Amniotic stem cell (primary cell): ENCODE measurements around the gene MEAK7.

Experiments used
- DNase-seq: peaks from one replicate; lab custom pipeline; 2025; lab: John Stamatoyannopoulos, UW

MEAK7 gene

DNA sequence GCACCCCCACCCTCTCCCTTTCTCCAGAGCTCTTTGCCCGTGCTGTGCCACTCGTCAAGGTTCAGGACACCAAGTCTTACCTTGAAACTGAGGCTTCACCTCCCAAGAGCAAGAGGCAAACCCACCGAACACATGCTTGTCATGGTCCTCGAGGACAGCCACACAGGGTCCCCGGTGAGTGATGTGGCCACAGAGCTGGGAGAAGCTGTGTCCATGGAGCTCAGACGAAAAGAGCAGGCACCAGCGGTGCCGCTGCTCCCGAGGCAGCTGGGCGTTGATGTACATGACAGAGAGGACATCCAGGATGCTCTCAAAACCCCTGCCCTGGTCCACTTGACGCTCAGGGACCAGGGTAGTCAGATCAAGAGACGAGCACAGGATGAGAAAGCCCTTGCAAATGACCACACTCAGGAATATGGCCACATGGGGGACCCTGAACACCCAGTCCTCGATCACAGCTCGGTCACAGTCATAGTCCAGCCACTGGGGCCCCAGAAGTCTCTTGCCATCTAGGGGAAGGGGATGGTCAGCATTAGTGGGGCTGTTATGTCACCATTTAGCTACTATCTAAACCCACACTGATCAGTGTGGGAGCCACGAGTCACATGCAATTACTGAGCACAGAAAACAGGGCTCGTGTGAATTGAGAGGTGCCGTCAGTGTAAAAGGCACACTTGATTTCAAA lies 17.8 kb downstream of the MEAK7 start:
- DNase-seq = no peak

GRCh38 chr16:84486126-84486525 lies 18.3 kb downstream of the MEAK7 start:
- DNase-seq = no peak

GRCh38 chr16:84485255-84486010 lies 19.0 kb downstream of the MEAK7 start:
- no peak for DNase-seq

GRCh38 chr16:84484579-84485254 lies 19.7 kb downstream of the MEAK7 start:
- DNase-seq = no peak

GRCh38 chr16:84483882-84484565 lies 20.4 kb downstream of the MEAK7 start:
- no peak for DNase-seq

DNA sequence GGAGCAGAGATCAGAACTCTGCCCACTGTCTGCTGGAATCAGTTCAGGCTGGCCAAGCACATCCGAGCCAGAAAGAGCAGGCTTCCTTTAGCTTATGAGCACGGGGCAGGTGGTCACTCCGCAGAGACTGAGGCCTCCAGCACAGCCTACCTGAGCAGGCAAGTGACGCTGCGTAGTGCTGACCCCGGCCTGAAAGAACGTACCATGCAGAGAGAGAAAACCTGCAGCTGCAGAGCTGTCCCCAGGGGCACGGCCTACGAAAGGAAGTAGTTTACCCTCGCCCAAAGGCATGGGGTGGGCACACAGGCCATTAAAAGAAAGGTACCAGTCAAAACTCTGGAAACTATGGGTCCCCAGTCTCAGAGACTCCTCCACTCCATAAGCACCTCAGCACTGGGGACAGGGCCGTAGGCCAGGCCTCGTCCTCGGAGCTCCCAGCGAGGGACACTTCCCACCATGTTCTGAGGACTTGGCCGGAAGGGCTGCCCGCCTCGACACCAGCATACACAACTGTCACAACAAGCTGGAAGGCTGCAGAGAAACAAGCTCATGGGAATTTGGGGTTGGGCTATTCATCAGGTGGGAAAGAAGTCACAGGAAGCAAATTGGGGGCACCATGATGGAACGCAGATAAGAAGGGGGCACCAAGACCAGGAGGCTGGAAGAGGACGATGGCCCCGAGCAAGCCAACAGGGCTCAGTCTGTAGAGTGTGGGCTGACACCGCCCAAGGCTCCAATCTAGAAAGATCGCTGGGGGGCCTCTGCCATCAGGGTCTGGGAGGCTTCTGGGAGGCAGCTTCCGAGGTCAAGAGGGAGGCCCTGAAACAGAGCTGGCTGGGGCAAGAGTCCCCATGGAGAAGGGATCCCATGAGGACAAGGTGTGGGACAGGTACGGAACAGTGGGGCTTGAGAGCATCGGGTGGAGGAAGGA lies 21.2 kb downstream of the MEAK7 start:
- no peak for DNase-seq

- no peak for DNase-seq
Observed at GRCh38 chr16:84482001-84482891, 22.2 kb downstream of the MEAK7 start.

GRCh38 chr16:84481051-84481735 lies 23.3 kb downstream of the MEAK7 start:
- no peak for DNase-seq

DNA sequence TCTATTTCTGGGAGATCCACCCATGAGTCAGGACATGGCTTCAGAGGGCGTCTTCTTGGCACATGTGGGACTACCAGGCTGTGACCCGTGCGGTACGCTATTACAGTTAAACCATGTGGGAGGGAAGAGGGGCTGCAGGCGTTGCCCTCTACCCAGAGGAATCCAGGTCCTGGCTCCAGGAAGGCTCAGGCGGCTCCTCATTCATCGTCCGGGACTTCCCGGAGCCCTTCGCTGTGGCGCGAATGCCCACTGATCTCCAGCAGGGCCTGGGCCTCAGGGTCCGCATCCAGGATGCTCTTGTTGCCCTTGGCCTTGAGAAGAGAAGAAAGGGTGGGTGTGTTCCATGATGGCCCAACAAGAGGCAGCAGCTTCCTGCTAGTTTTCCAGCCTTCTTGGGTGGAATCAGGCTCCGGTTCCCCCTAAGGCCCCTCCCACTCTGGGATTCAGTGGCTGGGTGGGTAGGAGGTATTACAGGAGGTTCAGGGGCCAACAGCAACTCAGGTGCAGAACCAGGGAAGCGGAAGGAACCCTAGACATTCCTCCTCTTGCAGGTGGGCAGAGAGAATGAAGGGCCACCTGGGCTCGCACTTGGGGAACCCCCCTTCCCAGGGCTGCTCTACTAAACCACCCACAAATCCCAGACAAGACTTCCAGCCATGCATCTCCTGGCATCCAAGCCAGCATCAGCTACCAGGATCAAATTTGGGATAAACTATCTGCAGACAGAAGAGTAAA lies 24.6 kb downstream of the MEAK7 start:
- DNase-seq = no peak

GRCh38 chr16:84478172-84478947 lies 26.1 kb downstream of the MEAK7 start:
- DNase-seq = peak; percentile 38

DNA sequence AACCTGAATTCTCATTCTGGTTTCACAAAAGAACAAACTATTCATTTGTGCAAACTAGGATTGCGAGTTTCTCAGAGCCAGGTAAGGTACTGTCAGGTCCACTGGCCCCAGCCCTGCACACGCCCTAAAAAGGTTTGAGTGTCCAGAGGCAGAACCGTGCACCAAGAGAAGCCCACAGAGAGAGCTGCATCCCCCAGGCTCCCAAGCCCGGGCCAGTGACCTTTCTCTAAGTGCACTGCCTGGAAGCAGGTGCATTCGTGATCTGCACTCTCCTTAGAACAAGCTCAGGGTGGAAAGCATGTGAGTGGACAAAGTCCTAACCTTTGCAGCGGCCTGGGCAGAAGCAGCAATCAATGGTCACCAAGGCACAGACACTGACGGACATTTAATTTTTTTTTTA lies 26.8 kb downstream of the MEAK7 start:
- no peak for DNase-seq

GRCh38 chr16:84476401-84476800 lies 28.1 kb downstream of the MEAK7 start:
- no peak for DNase-seq

GRCh38 chr16:84475643-84476240 lies 28.7 kb downstream of the MEAK7 start:
- no peak for DNase-seq

DNA sequence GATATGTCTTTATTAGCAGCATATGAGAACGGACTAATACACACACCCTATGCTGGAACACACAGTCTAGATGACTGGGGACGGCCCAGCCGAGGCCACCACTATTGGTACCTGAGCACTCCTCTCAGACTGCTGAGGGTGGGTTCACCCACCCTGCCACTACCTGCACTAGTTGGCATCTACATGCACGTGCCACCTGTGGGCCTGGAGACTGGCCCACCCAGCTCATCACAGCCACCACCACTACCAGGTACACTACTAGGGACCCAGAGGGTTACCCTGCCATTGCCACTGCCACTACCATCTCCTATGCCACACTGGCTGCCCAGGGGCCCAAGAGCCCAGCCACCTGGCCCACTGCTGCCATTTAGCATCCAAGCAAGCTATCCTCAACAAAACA lies 32.5 kb downstream of the MEAK7 start:
- no peak for DNase-seq

DNA sequence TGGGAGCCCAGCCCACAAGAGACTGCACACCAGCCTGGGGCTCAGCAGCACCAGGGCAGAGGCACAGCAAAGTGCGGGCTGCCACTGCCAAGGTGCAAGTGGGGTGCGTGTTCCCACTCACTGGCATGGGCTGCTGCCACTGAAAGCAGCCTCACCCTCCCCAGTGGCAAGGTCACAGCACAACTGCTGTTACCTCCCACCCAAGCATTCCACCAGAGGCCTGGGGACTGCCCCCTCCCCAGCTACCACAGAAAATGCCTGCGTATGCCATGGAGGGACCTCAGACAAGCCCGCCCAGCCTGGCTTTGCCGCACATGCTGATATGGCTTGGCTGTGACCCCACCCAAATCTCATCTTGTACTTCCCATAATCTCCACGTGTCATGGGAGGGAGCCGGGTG lies 33.1 kb downstream of the MEAK7 start:
- no peak for DNase-seq

GRCh38 chr16:84467709-84468108 lies 36.8 kb downstream of the MEAK7 start:
- DNase-seq = no peak

GRCh38 chr16:84467256-84467655 lies 37.2 kb downstream of the MEAK7 start:
- DNase-seq = no peak

DNA sequence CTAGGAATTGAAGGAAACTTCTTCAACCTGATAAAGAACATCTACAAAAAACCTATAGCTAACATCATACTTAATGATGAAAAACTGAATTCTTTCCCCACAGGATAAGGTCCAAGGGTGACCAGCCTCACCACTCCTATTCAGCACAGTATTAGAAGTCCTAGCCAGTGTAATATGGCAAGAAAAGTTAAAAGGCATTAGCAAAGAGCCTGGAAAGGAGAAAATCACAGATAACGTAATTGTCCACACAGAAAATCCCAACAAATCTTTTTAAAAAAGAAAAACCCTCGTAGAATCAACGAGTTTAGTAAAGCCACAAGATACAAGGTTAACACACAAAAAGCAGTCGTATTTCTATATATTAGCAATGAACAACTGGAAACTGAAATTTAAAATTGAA lies 37.8 kb downstream of the MEAK7 start:
- DNase-seq = no peak
